ENCODE data around the gene MAP2K3.

DNA sequence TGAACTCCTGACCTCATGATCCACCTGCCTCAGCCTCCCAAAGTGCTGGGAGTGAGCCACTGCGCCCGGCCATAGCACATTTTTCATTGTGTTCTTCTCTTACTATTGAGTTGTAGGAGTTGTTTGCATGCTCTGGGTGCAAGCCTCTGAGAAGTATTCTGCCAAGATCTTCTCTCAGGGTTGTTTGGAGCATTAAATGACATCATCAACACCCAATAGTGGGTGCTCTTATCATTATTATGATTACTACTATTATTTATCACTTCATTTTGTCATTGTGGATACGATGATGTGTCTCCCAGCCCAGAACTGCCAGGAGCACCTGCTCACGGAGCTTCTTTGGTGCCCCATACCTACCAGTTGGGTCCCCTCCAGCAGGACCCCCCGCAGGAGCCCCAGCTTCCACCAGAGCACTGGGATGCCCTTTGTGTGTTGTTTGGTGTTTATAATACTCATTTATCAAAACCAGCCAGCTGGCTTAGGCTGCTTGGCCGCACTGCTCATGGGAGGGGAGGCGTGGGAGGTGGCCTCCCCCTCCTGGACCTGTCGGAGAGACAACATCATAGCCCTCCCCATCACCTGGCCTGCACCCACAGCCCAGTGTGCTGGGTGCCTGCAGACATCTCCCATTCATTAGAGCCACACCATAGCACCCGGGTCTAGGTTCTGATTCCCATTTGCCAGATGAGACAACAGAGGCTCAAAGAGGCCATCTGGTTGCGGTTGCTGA, 12.9 kb upstream of the MAP2K3 start:
- TF ChIP-seq, protein P1, sequence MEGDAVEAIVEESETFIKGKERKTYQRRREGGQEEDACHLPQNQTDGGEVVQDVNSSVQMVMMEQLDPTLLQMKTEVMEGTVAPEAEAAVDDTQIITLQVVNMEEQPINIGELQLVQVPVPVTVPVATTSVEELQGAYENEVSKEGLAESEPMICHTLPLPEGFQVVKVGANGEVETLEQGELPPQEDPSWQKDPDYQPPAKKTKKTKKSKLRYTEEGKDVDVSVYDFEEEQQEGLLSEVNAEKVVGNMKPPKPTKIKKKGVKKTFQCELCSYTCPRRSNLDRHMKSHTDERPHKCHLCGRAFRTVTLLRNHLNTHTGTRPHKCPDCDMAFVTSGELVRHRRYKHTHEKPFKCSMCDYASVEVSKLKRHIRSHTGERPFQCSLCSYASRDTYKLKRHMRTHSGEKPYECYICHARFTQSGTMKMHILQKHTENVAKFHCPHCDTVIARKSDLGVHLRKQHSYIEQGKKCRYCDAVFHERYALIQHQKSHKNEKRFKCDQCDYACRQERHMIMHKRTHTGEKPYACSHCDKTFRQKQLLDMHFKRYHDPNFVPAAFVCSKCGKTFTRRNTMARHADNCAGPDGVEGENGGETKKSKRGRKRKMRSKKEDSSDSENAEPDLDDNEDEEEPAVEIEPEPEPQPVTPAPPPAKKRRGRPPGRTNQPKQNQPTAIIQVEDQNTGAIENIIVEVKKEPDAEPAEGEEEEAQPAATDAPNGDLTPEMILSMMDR (IDR thresholded peaks at IDR 0.05) = no peak
- no peak for TF ChIP-seq POLR2A (IDR thresholded peaks at IDR 0.05)
